ENCODE results near the gene WRAP73.
"Not testable (repeated sequence)": the region's sequence is repeated elsewhere in the genome, so short reads cannot be mapped to it uniquely, and the experiment has no call there.

Gene WRAP73

GRCh38 chr1:3590951-3591865, 58.7 kb downstream of the WRAP73 start:
- Histone ChIP-seq H3K27me3 (ENCODE audit: control insufficient read depth, insufficient read depth, low read length) (no peaks in the 10 kb centered on the region), H3K36me3 (ENCODE audit: control insufficient read depth, low read depth, low read length) (no peaks in the 10 kb centered on the region), H3K4me3 (ENCODE audit: low read length) (no peak overlapping the region), H3K4me1 (ENCODE audit: control insufficient read depth, low read depth, low read length) (peaks cover 11% of the 10 kb centered on the region), H3K9ac (ENCODE audit: low read length) (no peak overlapping the region), H3K27ac (ENCODE audit: low read length) (no peak overlapping the region), H3K9me3 (ENCODE audit: control insufficient read depth, low read depth, low read length) (no peaks in the 10 kb centered on the region)

DNA sequence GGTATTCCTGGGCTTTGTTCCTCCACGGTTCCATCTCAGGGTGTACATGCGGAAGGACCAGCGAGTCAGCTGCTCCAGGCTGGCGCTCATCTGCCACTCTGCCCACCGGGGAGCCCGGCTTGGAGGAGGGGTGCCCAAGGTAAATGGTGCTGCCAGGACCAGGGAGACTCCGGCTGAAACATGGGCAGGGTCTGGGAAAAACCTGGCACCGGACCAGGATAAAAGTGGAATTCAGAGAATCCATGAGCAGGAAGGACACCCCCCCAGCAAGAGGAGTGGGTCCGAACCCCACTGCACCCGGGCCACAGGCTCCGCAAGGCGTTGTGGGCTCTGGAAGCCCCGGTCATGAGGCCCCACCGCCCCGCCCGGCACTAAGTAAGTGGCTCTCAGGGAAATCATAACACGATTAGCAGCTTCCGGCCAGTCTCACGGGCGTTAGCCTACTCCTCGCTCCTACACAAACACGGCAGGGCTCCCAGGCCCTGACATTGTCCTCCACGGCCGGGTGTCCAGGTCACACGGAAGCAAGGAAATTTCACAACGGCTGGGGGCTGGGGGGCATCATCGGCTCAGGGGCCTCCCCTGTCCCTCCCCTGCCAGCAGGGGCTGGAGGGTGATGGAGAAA, 59.7 kb downstream of the WRAP73 start:
- Histone ChIP-seq H3K9ac (ENCODE audit: low read length) (no peak overlapping the region), H3K27ac (ENCODE audit: low read length) (no peak overlapping the region), H3K27me3 (ENCODE audit: control insufficient read depth, insufficient read depth, low read length) (no peaks in the 10 kb centered on the region), H3K36me3 (ENCODE audit: control insufficient read depth, low read depth, low read length) (no peaks in the 10 kb centered on the region), H3K4me3 (ENCODE audit: low read length) (no peak overlapping the region), H3K9me3 (ENCODE audit: control insufficient read depth, low read depth, low read length) (no peaks in the 10 kb centered on the region), H3K4me1 (ENCODE audit: control insufficient read depth, low read depth, low read length) (peaks cover 11% of the 10 kb centered on the region)

DNA sequence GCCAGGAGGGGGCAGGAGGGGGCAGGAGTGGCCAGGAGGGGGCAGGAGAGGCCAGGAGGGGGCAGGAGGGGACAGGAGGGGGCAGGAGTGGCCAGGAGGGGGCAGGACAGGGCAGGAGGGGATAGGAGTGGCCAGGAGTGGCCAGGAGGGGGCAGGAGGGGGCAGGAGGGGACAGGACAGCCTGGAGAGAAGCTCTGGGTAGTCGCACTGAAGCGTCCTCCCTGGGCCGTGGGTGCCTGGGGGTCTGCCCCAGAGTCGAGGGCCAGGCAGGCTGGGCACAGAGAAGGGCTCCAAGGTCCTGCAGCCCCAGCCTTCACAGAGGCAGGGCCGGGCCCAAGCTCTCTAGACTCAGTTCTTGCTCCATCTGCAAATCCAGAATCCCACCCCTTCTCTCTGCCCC, 61.5 kb downstream of the WRAP73 start:
- Histone ChIP-seq H3K27ac (ENCODE audit: low read length) (no peak overlapping the region), H3K9ac (ENCODE audit: low read length) (no peak overlapping the region), H3K4me1 (ENCODE audit: control insufficient read depth, low read depth, low read length) (peaks cover 5% of the 10 kb centered on the region), H3K4me3 (ENCODE audit: low read length) (no peak overlapping the region), H3K9me3 (ENCODE audit: control insufficient read depth, low read depth, low read length) (no peaks in the 10 kb centered on the region), H3K27me3 (ENCODE audit: control insufficient read depth, insufficient read depth, low read length) (no peaks in the 10 kb centered on the region), H3K36me3 (ENCODE audit: control insufficient read depth, low read depth, low read length) (no peaks in the 10 kb centered on the region)

DNA sequence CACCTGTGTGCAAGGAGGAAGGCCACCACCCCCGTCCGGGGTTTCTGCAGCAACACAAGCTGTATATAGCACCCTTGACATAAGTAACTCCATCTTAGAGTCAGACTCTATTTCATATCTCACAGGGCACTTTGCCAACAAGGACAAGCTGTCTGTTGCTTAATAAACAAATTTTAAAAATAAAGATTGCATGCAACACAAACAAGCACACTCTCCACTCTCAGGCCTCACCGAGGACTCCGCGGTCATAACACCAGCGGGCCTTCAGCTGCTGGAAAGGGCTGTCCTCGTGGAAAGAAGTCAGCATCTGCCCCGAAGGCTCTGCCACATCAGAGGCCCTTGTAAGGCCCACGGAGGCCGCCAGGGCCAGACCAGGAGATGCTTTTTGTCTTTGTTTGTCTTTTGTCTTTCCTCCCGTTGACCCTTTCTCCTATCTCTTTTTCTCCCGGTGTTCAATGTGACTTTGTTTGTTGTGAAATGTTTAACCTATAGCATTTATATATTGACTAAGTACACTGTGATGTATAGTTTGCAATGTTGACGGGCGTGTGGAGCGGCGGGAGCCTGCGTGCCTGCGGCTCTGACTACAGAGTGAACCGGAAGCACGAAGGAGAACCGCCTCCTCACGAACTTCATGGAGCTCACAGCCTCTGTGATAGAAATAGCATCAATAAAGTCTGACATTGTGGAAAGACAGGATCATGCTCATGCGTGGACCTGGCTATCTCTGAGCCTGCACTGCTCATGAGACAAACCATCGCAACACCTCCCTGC, 62.7 kb downstream of the WRAP73 start:
- H3K27ac ChIP-seq (ENCODE audit: low read length) = no peak overlapping the region
- no peak overlapping the region for H3K4me3 ChIP-seq (ENCODE audit: low read length)
- H3K9ac ChIP-seq (ENCODE audit: low read length) = no peak overlapping the region
- no peaks in the 10 kb centered on the region for H3K9me3 ChIP-seq (ENCODE audit: control insufficient read depth, low read depth, low read length)
- peaks cover 5% of the 10 kb centered on the region for H3K4me1 ChIP-seq (ENCODE audit: control insufficient read depth, low read depth, low read length)
- H3K36me3 ChIP-seq (ENCODE audit: control insufficient read depth, low read depth, low read length) = no peaks in the 10 kb centered on the region
- H3K27me3 ChIP-seq (ENCODE audit: control insufficient read depth, insufficient read depth, low read length) = no peaks in the 10 kb centered on the region

- Histone ChIP-seq H3K9ac (ENCODE audit: low read length) (no peak overlapping the region), H3K27me3 (ENCODE audit: control insufficient read depth, insufficient read depth, low read length) (no peaks in the 10 kb centered on the region), H3K9me3 (ENCODE audit: control insufficient read depth, low read depth, low read length) (no peaks in the 10 kb centered on the region), H3K4me1 (ENCODE audit: control insufficient read depth, low read depth, low read length) (peaks cover 5% of the 10 kb centered on the region), H3K4me3 (ENCODE audit: low read length) (no peak overlapping the region), H3K36me3 (ENCODE audit: control insufficient read depth, low read depth, low read length) (no peaks in the 10 kb centered on the region), H3K27ac (ENCODE audit: low read length) (no peak overlapping the region)
Measured at GRCh38 chr1:3585940-3586568, 63.8 kb downstream of the WRAP73 start.

DNA sequence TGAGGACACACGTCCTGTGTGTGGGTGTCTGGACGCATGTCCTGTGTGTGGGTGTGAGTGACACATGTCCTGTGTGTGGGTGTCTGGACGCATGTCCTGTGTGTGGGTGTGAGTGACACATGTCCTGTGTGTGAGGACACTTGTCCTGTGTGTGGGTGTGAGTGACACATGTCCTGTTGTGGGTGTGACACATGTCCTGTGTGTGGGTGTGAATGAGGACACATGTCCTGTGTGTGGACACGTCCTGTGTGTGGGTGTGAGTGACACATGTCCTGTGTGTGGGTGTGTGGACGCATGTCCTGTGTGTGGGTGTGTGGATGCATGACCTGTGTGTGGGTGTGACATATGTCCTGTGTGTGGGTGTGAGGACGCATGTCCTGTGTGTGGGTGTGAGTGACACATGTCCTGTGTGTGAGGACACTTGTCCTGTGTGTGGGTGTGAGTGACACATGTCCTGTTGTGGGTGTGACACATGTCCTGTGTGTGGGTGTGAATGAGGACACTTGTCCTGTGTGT, 64.5 kb downstream of the WRAP73 start:
- not testable (repeated sequence) for H3K27ac ChIP-seq (ENCODE audit: low read length); H3K27me3 ChIP-seq (ENCODE audit: control insufficient read depth, insufficient read depth, low read length); H3K36me3 ChIP-seq (ENCODE audit: control insufficient read depth, low read depth, low read length); H3K4me1 ChIP-seq (ENCODE audit: control insufficient read depth, low read depth, low read length); H3K9ac ChIP-seq (ENCODE audit: low read length); H3K4me3 ChIP-seq (ENCODE audit: low read length); H3K9me3 ChIP-seq (ENCODE audit: control insufficient read depth, low read depth, low read length)

GRCh38 chr1:3584915-3585314, 65.0 kb downstream of the WRAP73 start:
- Histone ChIP-seq H3K9ac (ENCODE audit: low read length) (no peak overlapping the region), H3K27ac (ENCODE audit: low read length) (no peak overlapping the region), H3K36me3 (ENCODE audit: control insufficient read depth, low read depth, low read length) (no peaks in the 10 kb centered on the region), H3K27me3 (ENCODE audit: control insufficient read depth, insufficient read depth, low read length) (no peaks in the 10 kb centered on the region), H3K4me3 (ENCODE audit: low read length) (no peak overlapping the region), H3K9me3 (ENCODE audit: control insufficient read depth, low read depth, low read length) (no peaks in the 10 kb centered on the region), H3K4me1 (ENCODE audit: control insufficient read depth, low read depth, low read length) (peaks cover 5% of the 10 kb centered on the region)

DNA sequence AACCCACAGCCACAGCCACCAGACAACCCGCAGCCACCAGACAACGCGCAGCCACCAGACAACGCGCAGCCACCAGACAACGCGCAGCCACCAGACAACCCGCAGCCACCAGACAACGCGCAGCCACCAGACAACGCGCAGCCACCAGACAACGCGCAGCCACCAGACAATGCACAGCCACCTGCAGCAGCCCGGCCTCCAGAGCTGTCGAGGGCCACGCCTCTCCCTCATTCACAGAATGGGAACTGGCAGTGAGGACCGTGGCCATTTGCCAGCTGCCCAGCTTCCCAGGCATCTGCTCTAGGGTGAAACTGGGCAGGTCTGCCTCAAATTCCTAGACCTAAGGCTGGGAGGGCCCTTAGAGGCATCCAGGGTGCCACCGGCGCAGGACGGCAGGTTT, 66.2 kb downstream of the WRAP73 start:
- H3K4me3 ChIP-seq (ENCODE audit: low read length); H3K27me3 ChIP-seq (ENCODE audit: control insufficient read depth, insufficient read depth, low read length); H3K9ac ChIP-seq (ENCODE audit: low read length); H3K4me1 ChIP-seq (ENCODE audit: control insufficient read depth, low read depth, low read length); H3K9me3 ChIP-seq (ENCODE audit: control insufficient read depth, low read depth, low read length); H3K27ac ChIP-seq (ENCODE audit: low read length); H3K36me3 ChIP-seq (ENCODE audit: control insufficient read depth, low read depth, low read length): not testable (repeated sequence)

DNA sequence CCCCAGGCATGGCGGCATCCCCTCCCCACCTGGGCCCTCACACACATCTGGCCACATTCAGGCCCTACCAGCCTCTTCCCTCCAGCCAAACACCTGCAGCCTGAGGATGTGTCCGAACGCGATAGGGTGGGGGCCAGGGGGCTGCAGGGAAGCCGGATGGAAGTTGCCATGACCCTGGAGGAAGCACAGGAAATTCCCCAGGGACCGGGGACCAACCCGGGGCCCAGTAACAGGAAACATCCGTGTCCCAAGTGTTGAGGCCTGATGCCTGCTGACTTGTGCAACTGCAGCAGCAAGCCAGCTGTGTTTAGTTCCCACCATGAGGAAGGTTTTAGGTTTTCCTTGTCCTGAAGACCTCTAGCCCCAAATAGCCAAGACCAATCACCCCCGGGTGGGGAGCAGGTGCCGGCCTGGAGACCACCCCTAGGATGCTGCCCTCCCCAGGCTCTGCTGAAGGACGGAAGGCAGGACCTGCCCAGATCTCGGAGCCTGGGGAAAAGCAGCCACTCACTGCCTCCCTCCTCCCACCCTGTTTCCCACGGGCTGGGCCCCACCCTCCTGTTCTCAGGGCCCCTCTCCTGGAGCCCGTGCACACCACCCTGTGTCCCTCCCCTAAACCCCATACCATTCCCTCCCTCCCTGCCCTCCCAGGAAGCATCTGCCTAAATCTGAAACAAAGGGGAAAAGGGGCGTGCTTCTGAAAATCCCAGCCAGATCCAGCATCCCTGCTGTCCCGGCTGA, 68.4 kb downstream of the WRAP73 start:
- Histone ChIP-seq H3K4me1 (ENCODE audit: control insufficient read depth, low read depth, low read length) (no peaks in the 10 kb centered on the region), H3K9me3 (ENCODE audit: control insufficient read depth, low read depth, low read length) (no peaks in the 10 kb centered on the region), H3K36me3 (ENCODE audit: control insufficient read depth, low read depth, low read length) (no peaks in the 10 kb centered on the region), H3K9ac (ENCODE audit: low read length) (no peak overlapping the region), H3K27ac (ENCODE audit: low read length) (no peak overlapping the region), H3K4me3 (ENCODE audit: low read length) (no peak overlapping the region), H3K27me3 (ENCODE audit: control insufficient read depth, insufficient read depth, low read length) (no peaks in the 10 kb centered on the region)
